Progenitor cell of endocrine pancreas (in vitro differentiated cells): ENCODE data around the gene TBC1D17. TPM values are rescaled to one million over a fixed set of nuclear protein-coding genes. Genes with fewer than 3 reads are reported as not detected.

Experiments used
- DNase-seq: peaks from one replicate; pipeline ENCODE4 v3.0.0; 2021; ENCODE audit warnings: low spot score; ENCODE audit not compliant: unreplicated experiment
- H3K27ac Mint-ChIP-seq: 2 replicates; pipeline ENCODE4 v1.8.0; 2021; ENCODE audit warnings: mild to moderate bottlenecking, moderate library complexity, mixed read lengths
- H3K27me3 Mint-ChIP-seq: 2 replicates; pipeline ENCODE4 v1.8.0; 2021; ENCODE audit warnings: mixed read lengths
- H3K36me3 Mint-ChIP-seq: 2 replicates; pipeline ENCODE4 v1.8.0; 2022; ENCODE audit warnings: mixed read lengths; ENCODE audit not compliant: insufficient read depth
- H3K4me1 Mint-ChIP-seq: 2 replicates; pipeline ENCODE4 v1.8.0; 2021; ENCODE audit warnings: low read depth, mixed read lengths
- H3K4me3 Mint-ChIP-seq: 2 replicates; pipeline ENCODE4 v1.8.0; 2021; ENCODE audit warnings: low read depth, mild to moderate bottlenecking, moderate library complexity, mixed read lengths
- H3K9me3 Mint-ChIP-seq: 2 replicates; pipeline ENCODE4 v1.8.0; 2021; ENCODE audit warnings: low read depth, mixed read lengths
- CTCF ChIP-seq: fragments of 200-600 bp; sonication (generic); IDR thresholded peaks from one replicate; pipeline ENCODE4 v1.5.0; 2021; ENCODE audit warnings: antibody characterized with exemption, mild to moderate bottlenecking; ENCODE audit not compliant: unreplicated experiment
- total RNA-seq: library from RNA; stranded (reverse); gene quantifications from 2 replicates; pipeline ENCODE4 v1.2.1, GENCODE V29; 2021

TBC1D17 gene
- total RNA-seq, 1 donor from 2014 or later, result 44.6 TPM

GRCh38 chr19:49843265-49843664 is 34.2 kb upstream of the TBC1D17 start:
- H3K4me1 Mint-ChIP-seq, result peaks cover 8% of the 10 kb centered on the region
- no peak for TF ChIP-seq CTCF
- DNase-seq, result no peak
- no peaks in the 10 kb centered on the region for H3K27me3 Mint-ChIP-seq
- H3K27ac Mint-ChIP-seq, result no peak overlapping the region
- peaks cover 29% of the 10 kb centered on the region for H3K36me3 Mint-ChIP-seq
- H3K9me3 Mint-ChIP-seq, result no peaks in the 10 kb centered on the region
- no peak overlapping the region for H3K4me3 Mint-ChIP-seq

DNA sequence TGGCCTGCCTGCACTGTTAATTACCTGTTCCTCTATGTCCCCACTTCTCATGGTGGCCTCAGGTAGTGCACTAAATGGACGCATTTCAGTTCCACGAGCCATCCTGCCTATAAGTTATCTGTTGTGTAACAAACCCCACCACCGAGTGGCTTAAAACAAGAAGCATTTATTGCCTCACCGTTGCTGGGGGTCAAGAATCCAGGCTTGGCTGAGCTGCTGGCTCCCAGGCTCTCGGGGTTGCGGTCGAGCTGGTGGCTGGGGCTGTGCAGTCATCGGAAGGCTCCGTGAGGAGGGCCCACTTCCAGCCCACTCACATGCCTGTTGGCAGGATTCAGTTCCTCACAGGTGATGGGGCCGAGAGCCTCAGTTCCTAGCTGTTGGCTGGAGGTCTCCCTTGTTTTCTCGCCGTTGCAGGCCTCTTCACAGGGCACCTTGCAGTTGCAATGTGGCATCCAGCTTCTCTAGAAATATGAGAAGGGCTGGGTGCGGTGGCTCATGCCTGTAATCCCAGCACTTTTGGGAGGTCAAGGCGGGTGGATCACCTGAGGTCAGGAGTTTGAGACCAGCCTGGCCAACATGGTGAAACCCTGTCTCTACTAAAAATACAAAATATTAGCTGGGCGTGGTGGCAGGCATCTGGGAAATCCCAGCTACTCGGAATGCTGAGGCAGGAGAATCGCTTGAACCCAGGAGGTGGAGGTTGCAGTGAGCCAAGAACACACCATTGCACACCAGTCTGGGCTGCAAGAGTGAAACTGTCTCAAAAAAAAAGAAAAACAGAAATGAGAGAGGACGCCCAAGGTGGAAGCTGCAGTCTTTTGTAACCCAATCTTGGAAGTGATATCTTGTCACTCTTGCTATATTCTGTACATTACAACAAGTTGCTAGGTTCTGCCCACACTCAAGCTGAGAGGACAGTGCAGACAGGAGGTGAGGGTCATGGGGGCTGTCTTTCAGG is 33.1 kb upstream of the TBC1D17 start:
- H3K27me3 Mint-ChIP-seq, result no peaks in the 10 kb centered on the region
- peaks cover 23% of the 10 kb centered on the region for H3K36me3 Mint-ChIP-seq
- peaks cover 8% of the 10 kb centered on the region for H3K4me1 Mint-ChIP-seq
- DNase-seq, result no peak
- no peak for TF ChIP-seq CTCF
- H3K9me3 Mint-ChIP-seq, result peaks cover 3% of the 10 kb centered on the region
- no peak overlapping the region for H3K4me3 Mint-ChIP-seq
- H3K27ac Mint-ChIP-seq, result no peak overlapping the region

DNA sequence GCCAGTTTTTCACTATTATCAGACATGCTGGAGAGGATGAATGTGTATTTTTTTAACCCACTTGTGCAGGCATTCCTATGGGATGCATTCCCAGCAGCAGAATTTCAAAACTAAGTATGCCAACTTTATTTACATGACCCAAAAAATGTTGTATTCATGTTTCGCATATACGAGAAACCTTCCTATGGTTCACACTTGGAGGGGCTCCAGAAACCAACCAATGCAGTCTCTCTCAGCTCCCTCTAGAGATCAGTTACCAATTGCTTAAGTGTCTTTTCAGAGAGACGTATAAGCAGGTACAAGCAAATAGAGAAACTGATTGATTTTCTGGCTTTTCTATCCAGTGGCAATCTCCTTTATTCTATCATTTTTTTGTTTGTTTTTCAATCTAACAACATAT is 32.1 kb upstream of the TBC1D17 start:
- Mint-ChIP-seq H3K4me3 (no peak overlapping the region), H3K27ac (no peak overlapping the region), H3K36me3 (peaks cover 20% of the 10 kb centered on the region), H3K4me1 (peaks cover 13% of the 10 kb centered on the region), H3K9me3 (peaks cover 6% of the 10 kb centered on the region), H3K27me3 (no peaks in the 10 kb centered on the region)
- no peak for TF ChIP-seq CTCF
- DNase-seq, result no peak

GRCh38 chr19:49846408-49846807 is 31.1 kb upstream of the TBC1D17 start:
- peaks cover 13% of the 10 kb centered on the region for H3K4me1 Mint-ChIP-seq
- DNase-seq, result no peak
- no peak overlapping the region for H3K4me3 Mint-ChIP-seq
- H3K36me3 Mint-ChIP-seq, result peaks cover 17% of the 10 kb centered on the region
- H3K27me3 Mint-ChIP-seq, result no peaks in the 10 kb centered on the region
- H3K27ac Mint-ChIP-seq, result peak overlapping the region; percentile 79
- H3K9me3 Mint-ChIP-seq, result peaks cover 6% of the 10 kb centered on the region
- TF ChIP-seq CTCF, result no peak

- Mint-ChIP-seq H3K9me3 (peaks cover 6% of the 10 kb centered on the region), H3K36me3 (peaks cover 19% of the 10 kb centered on the region), H3K4me1 (peaks cover 23% of the 10 kb centered on the region), H3K4me3 (no peak overlapping the region), H3K27ac (peak overlapping the region; percentile 20), H3K27me3 (no peaks in the 10 kb centered on the region)
- no peak for DNase-seq
- no peak for TF ChIP-seq CTCF
Measured at GRCh38 chr19:49847731-49848696, 29.5 kb upstream of the TBC1D17 start.
